Effector memory CD4-positive, alpha-beta T cell (primary cell): ENCODE results near the gene FAM131A.
A peak's percentile ranks its signal among the peaks of the same experiment; 100 is the strongest.

Source experiments
- DNase-seq, 3 donors: peaks; one replicate each; pipeline ENCODE4 v3.0.0-alpha.2; 2020
- H3K27ac ChIP-seq: 2 replicates; pipeline ENCODE4 v1.7.0; 2013; ENCODE audit warnings: mild to moderate bottlenecking, low read length, moderate library complexity; ENCODE audit not compliant: insufficient read depth, poor library complexity, severe bottlenecking
- H3K27me3 ChIP-seq: replicated peaks from 2 replicates; pipeline ENCODE4 v1.7.0; 2013; ENCODE audit warnings: mild to moderate bottlenecking, low read length; ENCODE audit not compliant: insufficient read depth, control insufficient read depth, poor library complexity, severe bottlenecking
- H3K36me3 ChIP-seq: 2 replicates; pipeline ENCODE4 v1.7.0; 2013; ENCODE audit warnings: mild to moderate bottlenecking, low read length, moderate library complexity; ENCODE audit not compliant: control insufficient read depth, insufficient read depth
- H3K4me1 ChIP-seq: 2 replicates; pipeline ENCODE4 v1.7.0; 2013; ENCODE audit warnings: low read length, mild to moderate bottlenecking; ENCODE audit not compliant: control insufficient read depth, insufficient read depth, poor library complexity, severe bottlenecking
- H3K4me3 ChIP-seq: 2 replicates; pipeline ENCODE4 v1.7.0; 2013; ENCODE audit warnings: low read length, low read depth, mild to moderate bottlenecking; ENCODE audit not compliant: insufficient read depth, poor library complexity, severe bottlenecking
- H3K9me3 ChIP-seq: 2 replicates; pipeline ENCODE4 v1.7.0; 2013; ENCODE audit warnings: mild to moderate bottlenecking, low read length, moderate library complexity; ENCODE audit not compliant: control insufficient read depth

The FAM131A gene

DNA sequence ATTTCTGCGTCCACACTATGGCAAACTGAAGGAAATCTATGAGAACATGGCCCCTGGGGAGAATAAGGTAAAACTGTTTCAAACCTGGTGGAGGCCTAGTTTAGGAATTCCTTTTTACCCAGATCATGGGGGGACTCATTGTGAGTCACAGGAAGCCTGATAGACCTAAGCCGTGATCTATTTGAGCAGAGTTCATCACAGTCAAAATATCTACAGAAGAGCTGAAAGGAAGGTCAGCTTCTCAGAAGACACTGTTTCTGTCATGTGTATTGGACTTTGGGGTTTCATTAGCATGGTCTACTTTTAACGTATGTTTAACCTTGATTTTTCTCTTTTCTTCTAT, 37.1 kb upstream of the FAM131A start:
- H3K4me3 ChIP-seq, result no peak overlapping the region
- no peak for DNase-seq

DNA sequence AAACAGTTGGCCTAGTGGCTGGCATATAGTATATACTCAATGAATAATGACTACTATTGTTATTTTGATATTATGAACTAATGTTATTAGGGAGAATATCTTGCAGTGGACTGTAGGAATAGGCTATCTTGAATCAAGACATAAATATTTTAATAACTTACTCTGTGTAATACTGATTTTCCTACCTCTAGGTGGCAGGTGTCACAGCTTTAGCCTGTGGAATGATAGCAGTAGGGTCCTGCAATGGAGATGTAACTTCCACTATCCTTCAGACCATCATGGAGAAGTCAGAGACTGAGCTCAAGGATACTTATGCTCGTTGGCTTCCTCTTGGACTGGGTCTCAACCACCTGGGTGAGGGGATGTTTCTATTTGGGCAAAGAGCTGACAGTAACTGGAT, 31.8 kb upstream of the FAM131A start:
- no peak overlapping the region for H3K27ac ChIP-seq
- no peaks in the 10 kb centered on the region for H3K4me1 ChIP-seq
- no peak for DNase-seq
- peaks cover 77% of the 10 kb centered on the region for H3K36me3 ChIP-seq
- H3K9me3 ChIP-seq, result no peaks in the 10 kb centered on the region
- H3K4me3 ChIP-seq, result no peak overlapping the region
- H3K27me3 ChIP-seq, result no peaks in the 10 kb centered on the region

More for the DNA sequence above, 37.1 kb upstream of the FAM131A start:
- Histone ChIP-seq H3K4me1 (peaks cover 6% of the 10 kb centered on the region), H3K27me3 (no peaks in the 10 kb centered on the region), H3K27ac (no peak overlapping the region), H3K36me3 (peaks cover 46% of the 10 kb centered on the region), H3K9me3 (no peaks in the 10 kb centered on the region)

DNA sequence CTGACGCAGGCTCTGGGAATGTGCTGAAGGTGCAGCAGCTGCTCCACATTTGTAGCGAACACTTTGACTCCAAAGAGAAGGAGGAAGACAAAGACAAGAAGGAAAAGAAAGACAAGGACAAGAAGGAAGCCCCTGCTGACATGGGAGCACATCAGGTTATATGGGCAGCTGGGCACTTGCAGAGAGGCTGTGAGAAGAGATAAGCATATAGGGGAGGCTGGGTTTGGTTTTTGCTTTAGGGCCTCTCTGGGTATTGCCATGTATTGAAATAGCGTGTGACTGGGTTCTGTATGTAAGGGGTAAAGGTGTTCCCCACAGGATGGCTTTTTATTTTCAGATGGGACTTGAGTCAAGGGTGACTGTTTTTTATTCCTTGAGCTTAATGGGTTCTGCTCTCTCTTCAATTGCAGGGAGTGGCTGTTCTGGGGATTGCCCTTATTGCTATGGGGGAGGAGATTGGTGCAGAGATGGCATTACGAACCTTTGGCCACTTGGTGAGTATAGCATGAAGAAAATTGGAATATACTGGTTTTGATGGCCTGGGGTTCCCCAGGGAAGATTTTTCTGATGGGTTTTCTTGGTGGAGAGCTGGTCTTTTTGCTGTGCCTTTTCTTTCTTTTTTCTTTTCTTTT, 30.9 kb upstream of the FAM131A start:
- H3K4me3 ChIP-seq, result no peak overlapping the region
- no peaks in the 10 kb centered on the region for H3K9me3 ChIP-seq
- DNase-seq, result no peak
- peaks cover 73% of the 10 kb centered on the region for H3K36me3 ChIP-seq
- no peaks in the 10 kb centered on the region for H3K4me1 ChIP-seq
- H3K27me3 ChIP-seq, result no peaks in the 10 kb centered on the region
- no peak overlapping the region for H3K27ac ChIP-seq

DNA sequence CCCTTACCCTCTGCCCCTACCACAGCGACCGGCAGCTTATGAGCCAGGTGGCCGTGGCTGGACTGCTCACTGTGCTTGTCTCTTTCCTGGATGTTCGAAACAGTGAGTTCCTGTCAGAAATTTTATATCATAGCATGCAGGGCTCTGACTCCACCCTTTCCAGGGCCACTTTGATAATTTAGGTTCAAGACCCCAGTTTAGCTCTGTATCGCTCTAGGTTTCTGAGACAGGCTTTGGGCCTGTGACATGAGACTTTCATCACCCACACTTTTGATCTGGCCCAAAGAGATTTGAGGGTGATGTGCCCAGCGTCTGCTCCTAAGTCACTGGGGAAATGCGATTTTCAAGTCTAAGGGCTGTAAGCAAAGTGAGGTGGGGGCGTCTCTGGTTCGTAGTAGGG, 29.5 kb upstream of the FAM131A start:
- Histone ChIP-seq H3K9me3 (no peaks in the 10 kb centered on the region), H3K4me3 (no peak overlapping the region), H3K4me1 (no peaks in the 10 kb centered on the region), H3K36me3 (peaks cover 59% of the 10 kb centered on the region), H3K27me3 (no peaks in the 10 kb centered on the region), H3K27ac (no peak overlapping the region)
- no peak for DNase-seq

DNA sequence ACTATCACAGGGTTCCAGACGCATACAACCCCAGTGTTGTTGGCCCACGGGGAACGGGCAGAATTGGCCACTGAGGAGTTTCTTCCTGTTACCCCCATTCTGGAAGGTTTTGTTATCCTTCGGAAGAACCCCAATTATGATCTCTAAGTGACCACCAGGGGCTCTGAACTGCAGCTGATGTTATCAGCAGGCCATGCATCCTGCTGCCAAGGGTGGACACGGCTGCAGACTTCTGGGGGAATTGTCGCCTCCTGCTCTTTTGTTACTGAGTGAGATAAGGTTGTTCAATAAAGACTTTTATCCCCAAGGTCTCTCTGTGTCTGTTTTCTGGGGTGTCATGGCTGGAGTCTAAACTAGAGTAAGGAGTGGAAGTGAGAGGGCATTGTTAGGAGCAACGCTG, 28.7 kb upstream of the FAM131A start:
- Histone ChIP-seq H3K4me3 (no peak overlapping the region), H3K27ac (no peak overlapping the region), H3K4me1 (no peaks in the 10 kb centered on the region), H3K27me3 (no peaks in the 10 kb centered on the region), H3K9me3 (no peaks in the 10 kb centered on the region), H3K36me3 (peaks cover 50% of the 10 kb centered on the region)
- DNase-seq, result no peak

DNA sequence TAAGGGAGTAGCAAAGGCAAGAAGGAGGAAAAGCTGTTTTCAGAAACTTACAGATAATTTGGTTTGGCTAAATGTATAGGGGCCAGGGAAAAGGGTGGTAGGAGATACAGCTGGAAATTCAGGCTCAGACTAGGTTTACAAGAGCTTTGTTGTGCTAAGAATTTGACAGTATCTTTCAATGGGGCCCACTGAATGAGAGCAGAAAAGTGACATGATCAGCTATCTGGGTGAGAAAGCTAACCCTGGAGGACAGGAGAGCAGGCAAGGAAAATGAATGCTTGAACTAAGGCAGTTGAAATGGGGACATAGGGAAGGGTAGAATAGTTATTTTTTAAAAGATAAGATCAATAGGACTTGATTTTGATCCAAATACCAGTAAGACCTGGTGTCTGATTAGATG, 25.8 kb upstream of the FAM131A start:
- Histone ChIP-seq H3K27ac (no peak overlapping the region), H3K9me3 (no peaks in the 10 kb centered on the region), H3K36me3 (peaks cover 23% of the 10 kb centered on the region), H3K27me3 (no peaks in the 10 kb centered on the region), H3K4me1 (peaks cover 15% of the 10 kb centered on the region), H3K4me3 (no peak overlapping the region)
- no peak for DNase-seq

DNA sequence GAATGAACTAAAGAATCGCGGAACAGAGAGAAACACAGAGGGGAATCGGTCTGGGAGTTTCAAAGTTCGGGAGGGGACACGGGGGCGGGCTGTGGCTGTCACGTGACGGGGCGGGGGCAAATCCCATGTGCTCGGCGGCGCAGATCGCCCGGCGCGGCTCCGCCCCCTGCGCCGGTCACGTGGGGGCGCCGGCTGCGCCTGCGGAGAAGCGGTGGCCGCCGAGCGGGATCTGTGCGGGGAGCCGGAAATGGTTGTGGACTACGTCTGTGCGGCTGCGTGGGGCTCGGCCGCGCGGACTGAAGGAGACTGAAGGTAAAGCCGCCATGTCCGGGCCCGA, 23.1 kb upstream of the FAM131A start, which contains the start of gene EIF4G1:
Gene EIF4G1, plus strand, starts transcription at position 244 of the 337 bp plus-strand sequence. CDS start 1,191 bp downstream, outside the sequence.
- Histone ChIP-seq H3K9me3 (no peaks in the 10 kb centered on the region), H3K4me3 (peak within 1 kb of the TSS; percentile 62), H3K27ac (peak within 1 kb of the TSS; percentile 92), H3K36me3 (peaks cover 12% of the 10 kb centered on the region), H3K4me1 (peaks cover 20% of the 10 kb centered on the region), H3K27me3 (no peaks in the 10 kb centered on the region)
- peak; percentile 88 to 90 (median 89) for DNase-seq

DNA sequence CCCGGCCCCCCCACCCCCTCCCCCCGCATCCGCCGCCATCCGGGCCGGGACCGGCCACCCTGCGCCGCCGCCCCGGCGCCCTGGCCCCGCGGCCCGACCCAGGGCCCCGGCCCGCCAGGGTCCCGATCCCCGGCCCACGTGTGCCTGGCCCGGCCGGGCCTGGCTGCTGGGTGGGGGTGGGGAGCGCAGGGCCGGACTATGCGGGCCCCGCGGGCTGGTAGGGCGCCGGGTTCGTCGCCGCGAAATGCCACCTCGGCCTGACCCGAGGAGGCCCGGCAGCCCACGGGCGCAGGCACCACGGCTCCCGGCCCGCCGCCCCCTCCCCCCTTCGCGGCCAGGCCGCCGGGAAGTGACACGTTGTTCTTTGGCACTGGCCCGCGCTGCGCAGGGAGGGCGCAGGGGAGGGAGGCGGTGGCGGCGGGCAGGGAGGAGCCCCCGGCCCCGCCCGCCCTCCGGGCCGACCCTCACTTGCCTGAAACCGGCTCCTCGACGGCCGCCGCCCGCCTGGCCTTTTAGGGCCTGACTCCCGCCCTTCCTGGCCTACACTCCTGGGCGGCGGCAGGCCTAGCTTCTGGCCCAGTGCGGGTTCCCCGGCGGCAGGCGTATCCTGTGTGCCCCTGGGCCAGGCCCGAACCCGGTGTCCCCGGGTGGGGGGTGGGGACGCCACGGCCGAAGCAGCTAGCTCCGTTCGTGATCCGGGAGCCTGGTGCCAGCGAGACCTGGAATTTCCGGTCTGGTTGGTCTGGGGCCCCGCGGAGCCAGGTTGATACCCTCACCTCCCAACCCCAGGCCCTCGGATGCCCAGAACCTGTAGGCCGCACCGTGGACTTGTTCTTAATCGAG, 22.5 kb upstream of the FAM131A start:
- peaks cover 17% of the 10 kb centered on the region for H3K36me3 ChIP-seq
- peaks cover 20% of the 10 kb centered on the region for H3K4me1 ChIP-seq
- H3K4me3 ChIP-seq, result peak overlapping the region; percentile 62
- peak overlapping the region; percentile 92 for H3K27ac ChIP-seq
- H3K27me3 ChIP-seq, result no peaks in the 10 kb centered on the region
- DNase-seq, result peak; percentile 65 to 68 (median 67)
- H3K9me3 ChIP-seq, result no peaks in the 10 kb centered on the region

DNA sequence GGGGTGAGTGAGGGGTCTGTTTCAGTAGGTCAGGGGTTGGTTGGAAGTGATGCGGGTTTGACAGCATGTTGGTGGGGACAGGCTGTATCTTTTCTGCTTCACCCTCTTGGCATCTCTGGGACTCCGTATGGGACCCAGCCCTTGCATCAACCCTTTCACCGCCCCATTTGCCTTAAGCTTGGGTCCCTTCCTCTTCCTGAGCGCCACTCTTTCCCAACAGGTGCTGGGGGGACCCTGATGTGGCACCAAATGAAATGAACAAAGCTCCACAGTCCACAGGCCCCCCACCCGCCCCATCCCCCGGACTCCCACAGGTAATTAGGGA, 21.9 kb upstream of the FAM131A start:
- Histone ChIP-seq H3K27ac (peak overlapping the region; percentile 92), H3K4me3 (peak overlapping the region; percentile 62), H3K27me3 (no peaks in the 10 kb centered on the region), H3K4me1 (peaks cover 20% of the 10 kb centered on the region), H3K36me3 (peaks cover 19% of the 10 kb centered on the region), H3K9me3 (no peaks in the 10 kb centered on the region)
- no peak for DNase-seq

DNA sequence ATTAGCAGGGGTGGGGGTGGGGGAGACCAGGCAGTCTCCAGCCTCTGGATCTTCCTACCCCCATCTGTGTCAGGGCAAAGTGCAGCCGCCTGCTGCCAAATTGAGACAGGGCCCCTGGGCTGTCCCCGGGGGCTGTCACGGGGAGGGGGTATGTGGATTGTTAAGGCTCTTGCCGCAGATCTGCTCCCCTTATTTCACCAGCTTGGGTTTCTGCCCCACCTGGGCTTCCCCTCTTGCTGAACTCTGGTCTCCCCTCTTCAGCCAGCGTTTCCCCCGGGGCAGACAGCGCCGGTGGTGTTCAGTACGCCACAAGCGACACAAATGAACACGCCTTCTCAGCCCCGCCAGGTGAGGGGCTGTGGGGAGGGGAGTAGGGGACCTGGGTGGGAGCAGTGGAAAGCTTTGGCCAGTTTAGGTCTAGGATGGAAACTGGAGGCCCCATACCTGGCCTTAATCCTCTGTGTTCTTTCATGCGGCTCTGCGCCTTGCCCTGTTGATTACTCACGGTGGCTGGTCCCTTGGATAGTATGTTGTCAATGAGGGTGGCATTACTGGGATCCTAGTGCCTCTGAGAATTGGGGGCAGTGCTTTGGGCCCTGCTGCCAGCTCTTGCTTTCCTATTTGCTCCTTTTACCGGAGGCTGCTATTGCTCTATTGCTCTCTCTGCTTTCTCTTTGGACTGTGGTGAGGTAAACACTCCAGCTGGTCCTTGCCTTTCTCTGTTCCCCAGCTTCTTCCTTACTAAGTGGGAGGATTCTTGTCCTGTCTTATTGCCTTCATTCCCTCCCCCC, 21.3 kb upstream of the FAM131A start:
- peaks cover 20% of the 10 kb centered on the region for H3K4me1 ChIP-seq
- peak overlapping the region; percentile 92 for H3K27ac ChIP-seq
- H3K36me3 ChIP-seq, result peaks cover 25% of the 10 kb centered on the region
- H3K4me3 ChIP-seq, result no peak overlapping the region
- H3K27me3 ChIP-seq, result no peaks in the 10 kb centered on the region
- no peak for DNase-seq
- H3K9me3 ChIP-seq, result no peaks in the 10 kb centered on the region
